Esophagus muscularis mucosa (tissue), 4 donors: ENCODE results near the gene PPP1R12A.

Experiments
- CTCF ChIP-seq, 3 experiments: fragments of 200-600 bp in 2 of 3; fragments of 450-650 bp in 1 of 3; sonication (generic) in 2 of 3; IDR thresholded peaks; one replicate each; pipeline ENCODE4 v1.5.1; 2017 to 2019; ENCODE audit warnings: antibody characterized with exemption in 3 of 3, mild to moderate bottlenecking in 2 of 3, moderate library complexity in 1 of 3
- EP300 ChIP-seq: sonication (generic); formaldehyde crosslinking; IDR thresholded peaks from one replicate; pipeline ENCODE4 v1.6.1; 2017; ENCODE audit warnings: antibody characterized with exemption
- POLR2A ChIP-seq: fragments of 450-650 bp; IDR thresholded peaks from one replicate; pipeline ENCODE4 v1.6.1; 2017; ENCODE audit warnings: antibody characterized with exemption, moderate library complexity, mild to moderate bottlenecking, low read depth

GRCh38 chr12:79782172-79782900 is 152.6 kb downstream of the PPP1R12A start:
- TF ChIP-seq CTCF (IDR thresholded peaks at IDR 0.05) (no peak), POLR2A (no peak), EP300 (no peak)
